Measurements from ENCODE around the gene KLHDC2. TPM values are rescaled to one million over a fixed set of nuclear protein-coding genes. Genes with fewer than 3 reads are reported as not detected.
"Not testable (repeated sequence)": the region's sequence is repeated elsewhere in the genome, so short reads cannot be mapped to it uniquely, and the experiment has no call there.

Gene KLHDC2
- total RNA-seq, 1 donor: 63.0 TPM

- no peak overlapping the region for H3K4me3 ChIP-seq (ENCODE audit: low read depth, low read length)
- DNase-seq (ENCODE audit: low read depth): no peak
- TF ChIP-seq, protein P1, sequence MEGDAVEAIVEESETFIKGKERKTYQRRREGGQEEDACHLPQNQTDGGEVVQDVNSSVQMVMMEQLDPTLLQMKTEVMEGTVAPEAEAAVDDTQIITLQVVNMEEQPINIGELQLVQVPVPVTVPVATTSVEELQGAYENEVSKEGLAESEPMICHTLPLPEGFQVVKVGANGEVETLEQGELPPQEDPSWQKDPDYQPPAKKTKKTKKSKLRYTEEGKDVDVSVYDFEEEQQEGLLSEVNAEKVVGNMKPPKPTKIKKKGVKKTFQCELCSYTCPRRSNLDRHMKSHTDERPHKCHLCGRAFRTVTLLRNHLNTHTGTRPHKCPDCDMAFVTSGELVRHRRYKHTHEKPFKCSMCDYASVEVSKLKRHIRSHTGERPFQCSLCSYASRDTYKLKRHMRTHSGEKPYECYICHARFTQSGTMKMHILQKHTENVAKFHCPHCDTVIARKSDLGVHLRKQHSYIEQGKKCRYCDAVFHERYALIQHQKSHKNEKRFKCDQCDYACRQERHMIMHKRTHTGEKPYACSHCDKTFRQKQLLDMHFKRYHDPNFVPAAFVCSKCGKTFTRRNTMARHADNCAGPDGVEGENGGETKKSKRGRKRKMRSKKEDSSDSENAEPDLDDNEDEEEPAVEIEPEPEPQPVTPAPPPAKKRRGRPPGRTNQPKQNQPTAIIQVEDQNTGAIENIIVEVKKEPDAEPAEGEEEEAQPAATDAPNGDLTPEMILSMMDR (IDR thresholded peaks at IDR 0.05; ENCODE audit: insufficient read depth, low read depth, low read length): no peak
Observed at GRCh38 chr14:49783394-49784014, 15.6 kb downstream of the KLHDC2 start.

- no peak overlapping the region for H3K4me3 ChIP-seq (ENCODE audit: low read depth, low read length)
- no peak for DNase-seq (ENCODE audit: low read depth)
- TF ChIP-seq, protein P1 (IDR thresholded peaks at IDR 0.05; ENCODE audit: insufficient read depth, low read depth, low read length): no peak
Observed at GRCh38 chr14:49786315-49786714, 18.4 kb downstream of the KLHDC2 start.

- no peak overlapping the region for H3K4me3 ChIP-seq (ENCODE audit: low read depth, low read length)
- TF ChIP-seq, protein P1 (IDR thresholded peaks at IDR 0.05; ENCODE audit: insufficient read depth, low read depth, low read length): no peak
- DNase-seq (ENCODE audit: low read depth): no peak
Observed at GRCh38 chr14:49792618-49793017, 24.7 kb downstream of the KLHDC2 start.

DNA sequence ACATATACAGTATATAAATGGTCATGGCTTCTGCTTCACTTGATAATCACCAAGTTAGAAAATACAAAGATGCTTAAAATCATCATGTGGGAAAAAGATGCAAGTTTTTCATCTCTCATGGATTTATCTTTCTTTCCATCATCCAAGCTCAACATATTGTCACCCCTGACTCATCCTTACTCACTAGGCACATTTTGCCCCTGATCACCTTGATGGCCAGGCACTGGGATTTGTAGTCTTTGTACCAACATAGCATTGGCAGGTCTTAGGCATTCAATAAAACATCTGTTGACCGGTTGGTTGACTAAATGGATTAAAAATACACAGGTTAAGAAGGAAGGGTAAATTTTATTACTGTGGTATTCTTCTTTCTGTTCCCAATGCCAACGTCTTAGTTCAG is 28.1 kb downstream of the KLHDC2 start:
- no peak overlapping the region for H3K4me3 ChIP-seq (ENCODE audit: low read depth, low read length)
- no peak for DNase-seq (ENCODE audit: low read depth)
- TF ChIP-seq, protein P1 (IDR thresholded peaks at IDR 0.05; ENCODE audit: insufficient read depth, low read depth, low read length): no peak

DNA sequence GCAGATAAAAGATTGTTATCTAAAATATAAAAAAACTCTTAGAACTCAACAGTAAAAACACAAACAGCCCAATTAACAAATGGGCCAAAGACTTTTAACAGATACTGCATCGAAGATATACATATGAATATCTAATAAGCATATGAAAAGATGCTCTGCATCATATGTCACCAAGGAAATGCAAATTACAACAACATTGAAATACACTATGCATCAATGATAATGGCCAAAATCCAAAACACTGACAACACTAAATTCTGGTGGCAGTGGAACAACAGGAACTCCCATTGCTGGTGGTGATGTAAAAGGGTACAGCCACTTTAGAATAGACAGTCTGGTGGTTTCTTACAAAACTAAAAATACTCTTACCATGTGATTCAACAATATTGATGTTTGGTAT is 40.8 kb downstream of the KLHDC2 start:
- H3K4me3 ChIP-seq (ENCODE audit: low read depth, low read length): no peak overlapping the region
- DNase-seq (ENCODE audit: low read depth): no peak
- TF ChIP-seq, protein P1 (IDR thresholded peaks at IDR 0.05; ENCODE audit: insufficient read depth, low read depth, low read length): no peak

DNA sequence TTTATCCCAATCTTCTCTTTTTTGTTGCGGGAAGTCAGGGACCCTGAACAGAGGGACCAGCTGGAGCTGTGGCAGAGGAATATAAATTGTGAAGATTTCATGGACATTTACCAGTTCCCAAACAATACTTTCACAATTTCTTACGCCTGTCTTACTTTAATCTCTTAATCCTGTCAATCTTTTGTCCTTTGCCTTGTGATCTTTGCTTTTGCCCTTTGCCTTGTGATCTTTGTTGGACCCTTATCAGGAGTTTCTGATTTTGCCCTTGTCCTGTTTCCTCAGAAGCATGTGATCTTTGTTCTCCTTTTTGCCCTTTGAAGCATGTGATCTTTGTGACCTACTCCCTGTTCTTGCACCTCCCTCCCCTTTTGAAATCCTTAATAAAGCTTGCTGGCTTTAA is 48.2 kb downstream of the KLHDC2 start:
- not testable (repeated sequence) for DNase-seq (ENCODE audit: low read depth); H3K4me3 ChIP-seq (ENCODE audit: low read depth, low read length)

- no peak overlapping the region for H3K4me3 ChIP-seq (ENCODE audit: low read depth, low read length)
- TF ChIP-seq, protein P1 (IDR thresholded peaks at IDR 0.05; ENCODE audit: insufficient read depth, low read depth, low read length): no peak
- no peak for DNase-seq (ENCODE audit: low read depth)
Observed at GRCh38 chr14:49816844-49817243, 48.9 kb downstream of the KLHDC2 start.

All from fibroblast of villous mesenchyme (primary cell).